Measurements from ENCODE around the gene ZNF727.
"Not testable (repeated sequence)": the region's sequence is repeated elsewhere in the genome, so short reads cannot be mapped to it uniquely, and the experiment has no call there.

The ZNF727 gene

DNA sequence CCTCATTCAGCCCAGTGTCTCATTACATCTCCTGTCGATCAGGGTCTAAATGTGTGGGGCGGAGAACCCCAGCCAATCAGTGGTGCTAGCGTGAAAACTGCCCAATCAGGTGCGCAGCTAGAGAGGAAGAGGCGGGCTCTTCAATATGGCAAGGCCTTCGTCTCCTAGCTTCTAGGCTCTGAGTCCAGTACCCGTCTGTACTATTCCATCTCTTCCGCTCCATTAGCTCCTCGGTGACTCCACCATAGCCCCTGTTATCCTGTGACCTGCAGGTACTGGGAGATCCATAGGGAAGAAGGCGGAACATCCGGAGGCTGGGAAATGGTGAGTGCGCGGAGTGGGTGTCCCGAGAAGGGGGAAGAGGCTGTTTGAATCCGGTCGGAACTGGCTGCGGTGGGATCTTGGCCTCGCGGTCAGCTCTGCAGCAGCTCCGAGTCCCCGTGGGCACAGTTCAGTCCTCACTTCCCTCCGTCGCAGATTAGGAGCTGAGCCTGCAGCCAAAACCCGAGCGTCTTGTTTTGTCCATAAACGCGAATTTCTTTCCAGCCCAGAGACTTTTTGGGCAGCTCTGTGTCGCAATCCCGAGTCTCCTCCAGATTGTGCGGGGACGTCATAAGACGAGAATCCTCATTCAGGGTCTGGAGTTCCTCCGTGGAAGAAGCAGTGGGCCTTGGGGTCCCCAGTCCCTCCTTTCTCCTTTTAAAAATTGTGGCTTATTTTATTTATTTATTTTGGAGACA, at the start of gene ZNF727:
ZNF727 (plus strand) TSS at position 134 of the 740 bp plus-strand sequence; CDS start at position 322, 188 bp downstream.
- H3K9me3 Mint-ChIP-seq = peaks cover 11% of the 10 kb centered on the region
- H3K4me1 Mint-ChIP-seq = no peaks in the 10 kb centered on the region
- H3K27ac Mint-ChIP-seq = no peak within 1 kb of the TSS

DNA sequence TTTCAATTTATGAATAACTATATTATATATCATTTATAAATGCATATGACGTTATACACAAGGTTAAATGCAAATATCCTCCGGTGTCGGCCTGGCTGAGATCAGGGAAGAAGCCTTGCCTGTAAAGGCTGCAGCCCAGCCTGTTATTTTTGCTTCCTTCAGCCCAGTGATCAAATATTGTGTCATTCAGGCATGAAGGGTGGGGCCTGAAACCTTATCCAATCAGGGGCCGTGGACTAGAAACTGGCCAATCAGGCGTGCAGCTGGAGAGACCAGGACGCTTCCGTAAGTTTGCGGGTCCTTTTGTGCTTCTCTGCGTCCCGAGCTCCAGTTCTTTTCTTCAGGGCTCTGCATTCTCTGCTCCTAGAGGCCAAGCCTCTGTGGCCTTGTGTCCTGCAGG, 46.7 kb upstream of the ZNF727 start, which contains the start of gene ZNF722:
ZNF722 (plus strand) TSS at position 301 of the 400 bp plus-strand sequence. CDS start 113 bp downstream, outside the sequence.
- no peak within 1 kb of the TSS for H3K4me3 Mint-ChIP-seq
- H3K9me3 Mint-ChIP-seq = peaks cover 9% of the 10 kb centered on the region
- H3K36me3 Mint-ChIP-seq = peaks cover 3% of the 10 kb centered on the region
- no peaks in the 10 kb centered on the region for H3K4me1 Mint-ChIP-seq
- no peak within 1 kb of the TSS for H3K27ac Mint-ChIP-seq
- no peaks in the 10 kb centered on the region for H3K27me3 Mint-ChIP-seq

More for the DNA sequence above, at the start of gene ZNF727:
- peaks cover 4% of the 10 kb centered on the region for H3K36me3 Mint-ChIP-seq
- peak within 1 kb of the TSS; percentile 72 for H3K4me3 Mint-ChIP-seq
- peaks cover 4% of the 10 kb centered on the region for H3K27me3 Mint-ChIP-seq

DNA sequence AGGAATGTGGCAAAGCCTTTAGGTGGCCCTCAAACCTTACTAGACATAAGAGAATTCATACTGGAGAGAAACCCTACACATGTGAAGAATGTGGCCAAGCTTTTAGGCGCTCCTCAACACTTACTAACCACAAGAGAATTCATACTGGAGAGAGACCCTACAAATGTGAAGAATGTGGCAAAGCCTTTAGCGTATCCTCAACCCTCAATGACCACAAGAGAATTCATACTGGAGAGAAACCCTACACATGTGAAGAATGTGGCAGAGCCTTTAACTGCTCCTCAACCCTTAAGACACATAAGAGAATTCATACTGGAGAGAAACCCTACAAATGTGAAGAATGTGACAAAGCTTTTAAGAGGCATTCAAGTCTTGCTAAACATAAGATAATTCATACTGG, 29.7 kb upstream of the ZNF727 start:
- not testable (repeated sequence) for H3K27ac Mint-ChIP-seq, H3K27me3 Mint-ChIP-seq, H3K4me1 Mint-ChIP-seq, H3K4me3 Mint-ChIP-seq
- H3K9me3 Mint-ChIP-seq = peaks cover 30% of the 10 kb centered on the region
- peaks cover 12% of the 10 kb centered on the region for H3K36me3 Mint-ChIP-seq

DNA sequence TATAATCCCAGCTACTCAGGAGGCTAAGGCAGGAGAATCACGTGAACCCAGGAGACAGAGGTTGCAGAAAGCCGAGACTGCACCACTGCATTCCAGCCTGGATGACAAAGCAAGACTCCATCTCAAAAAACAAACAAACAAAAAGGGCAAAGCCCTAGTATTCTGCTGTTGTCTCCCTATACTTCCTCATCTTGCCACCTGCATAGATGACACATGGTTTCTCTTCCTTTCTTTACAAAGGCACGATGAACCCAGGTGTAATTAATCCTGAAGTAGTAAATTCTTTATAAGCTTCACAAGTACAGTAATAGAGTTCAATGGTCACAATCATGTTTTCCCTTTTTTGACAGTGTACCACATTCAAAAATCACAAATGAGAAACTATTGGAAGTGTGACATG, 9.8 kb upstream of the ZNF727 start:
- no peak overlapping the region for H3K4me3 Mint-ChIP-seq
- H3K4me1 Mint-ChIP-seq = no peaks in the 10 kb centered on the region
- peaks cover 2% of the 10 kb centered on the region for H3K27me3 Mint-ChIP-seq
- H3K36me3 Mint-ChIP-seq = peaks cover 5% of the 10 kb centered on the region
- H3K27ac Mint-ChIP-seq = no peak overlapping the region
- H3K9me3 Mint-ChIP-seq = peaks cover 12% of the 10 kb centered on the region

DNA sequence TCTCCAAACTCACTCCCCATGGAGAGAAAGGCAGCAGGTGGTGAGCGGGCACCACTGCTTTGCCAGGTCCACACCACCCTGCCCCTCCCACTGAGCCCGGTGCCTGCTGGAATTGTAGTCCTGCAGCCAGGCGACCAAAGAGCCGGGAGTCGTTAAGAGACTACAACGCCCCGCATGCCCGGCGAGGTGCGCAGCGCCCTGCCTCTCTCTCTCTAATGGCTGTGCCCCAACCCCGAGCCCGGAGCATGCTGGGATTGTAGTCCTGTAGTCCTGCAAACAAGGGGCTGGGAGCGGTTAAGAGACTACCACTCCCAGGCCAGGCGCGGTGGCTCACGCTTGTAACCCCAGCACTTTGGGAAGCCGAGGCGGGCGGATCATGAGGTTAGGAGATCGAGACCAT, 8.1 kb upstream of the ZNF727 start:
- H3K27ac Mint-ChIP-seq = no peak overlapping the region
- H3K27me3 Mint-ChIP-seq = peaks cover 2% of the 10 kb centered on the region
- H3K4me1 Mint-ChIP-seq = no peaks in the 10 kb centered on the region
- H3K9me3 Mint-ChIP-seq = peaks cover 4% of the 10 kb centered on the region
- H3K36me3 Mint-ChIP-seq = peaks cover 7% of the 10 kb centered on the region
- no peak overlapping the region for H3K4me3 Mint-ChIP-seq

DNA sequence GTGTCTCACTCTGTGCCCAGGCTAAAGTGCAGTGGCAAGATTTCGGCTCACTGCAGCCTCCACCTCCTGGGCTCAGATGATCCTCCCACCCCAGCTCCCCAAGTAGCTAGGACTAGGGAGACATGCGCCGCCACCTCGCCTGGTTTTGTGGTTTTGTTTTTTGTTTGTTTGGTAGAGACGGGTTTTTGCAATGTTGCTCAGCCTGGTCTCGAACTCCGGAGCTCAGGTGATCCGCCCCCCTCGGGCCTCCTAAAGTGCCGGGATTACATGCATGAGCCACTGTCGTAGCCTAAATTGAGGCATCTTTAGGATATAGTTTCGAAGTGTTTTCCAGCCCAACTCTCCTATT, 781 bp downstream of the ZNF727 start:
- H3K4me3 Mint-ChIP-seq = no peak overlapping the region
- peaks cover 11% of the 10 kb centered on the region for H3K9me3 Mint-ChIP-seq
- peaks cover 4% of the 10 kb centered on the region for H3K27me3 Mint-ChIP-seq
- peaks cover 4% of the 10 kb centered on the region for H3K36me3 Mint-ChIP-seq
- no peak overlapping the region for H3K27ac Mint-ChIP-seq
- no peaks in the 10 kb centered on the region for H3K4me1 Mint-ChIP-seq

DNA sequence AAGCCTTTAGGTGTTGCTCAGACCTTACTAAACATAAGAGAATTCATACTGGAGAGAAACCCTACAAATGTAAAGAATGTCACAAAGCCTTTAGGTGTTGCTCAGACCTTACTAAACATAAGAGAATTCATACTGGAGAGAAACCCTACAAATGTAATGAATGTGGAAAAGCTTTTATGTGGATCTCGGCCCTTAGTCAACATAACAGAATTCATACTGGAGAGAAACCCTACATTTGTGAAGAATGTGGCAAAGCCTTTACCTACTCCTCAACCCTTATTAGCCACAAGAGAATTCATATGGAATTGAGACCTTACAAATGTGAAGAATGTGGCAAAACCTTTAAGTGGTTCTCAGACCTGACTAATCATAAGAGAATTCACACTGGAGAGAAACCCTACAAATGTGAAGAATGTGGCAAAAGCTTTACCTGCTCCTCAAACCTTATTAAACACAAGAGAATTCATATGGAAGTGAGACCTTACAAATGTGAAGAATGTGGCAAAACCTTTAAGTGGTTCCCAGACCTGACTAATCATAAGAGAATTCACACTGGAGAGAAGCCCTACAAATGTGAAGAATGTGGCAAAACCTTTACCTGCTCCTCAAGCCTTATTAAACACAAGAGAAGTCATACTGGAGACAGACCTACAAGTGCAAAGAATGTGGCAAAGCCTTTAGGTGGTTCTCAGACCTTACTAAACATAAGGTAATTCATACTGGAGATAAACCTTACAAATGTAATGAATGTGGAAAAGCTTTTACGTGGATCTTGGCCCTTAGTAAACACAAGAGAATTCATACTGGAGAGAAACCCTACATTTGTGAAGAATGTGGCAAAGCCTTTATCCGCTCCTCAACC, 32.8 kb downstream of the ZNF727 start:
- not testable (repeated sequence) for H3K4me3 Mint-ChIP-seq, H3K27ac Mint-ChIP-seq, H3K27me3 Mint-ChIP-seq, H3K4me1 Mint-ChIP-seq
- H3K9me3 Mint-ChIP-seq = peaks cover 44% of the 10 kb centered on the region
- peaks cover 18% of the 10 kb centered on the region for H3K36me3 Mint-ChIP-seq

DNA sequence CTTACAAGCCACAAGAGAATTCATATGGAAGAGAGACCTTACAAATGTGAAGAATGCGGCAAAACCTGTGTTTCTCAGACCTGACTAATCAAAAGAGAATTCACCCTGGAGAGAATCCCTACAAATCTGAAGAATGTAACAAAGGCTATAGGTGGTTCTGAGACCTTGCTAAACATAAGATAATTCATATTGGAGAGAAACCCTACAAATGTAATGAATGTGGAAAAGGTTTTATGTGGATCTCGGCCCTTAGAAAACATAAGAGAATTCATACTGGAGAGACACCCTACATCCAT, 33.4 kb downstream of the ZNF727 start:
- no peaks in the 10 kb centered on the region for H3K27me3 Mint-ChIP-seq
- H3K27ac Mint-ChIP-seq = no peak overlapping the region
- H3K4me3 Mint-ChIP-seq = no peak overlapping the region
- H3K36me3 Mint-ChIP-seq = peaks cover 16% of the 10 kb centered on the region
- peaks cover 39% of the 10 kb centered on the region for H3K9me3 Mint-ChIP-seq
- H3K4me1 Mint-ChIP-seq = no peaks in the 10 kb centered on the region

DNA sequence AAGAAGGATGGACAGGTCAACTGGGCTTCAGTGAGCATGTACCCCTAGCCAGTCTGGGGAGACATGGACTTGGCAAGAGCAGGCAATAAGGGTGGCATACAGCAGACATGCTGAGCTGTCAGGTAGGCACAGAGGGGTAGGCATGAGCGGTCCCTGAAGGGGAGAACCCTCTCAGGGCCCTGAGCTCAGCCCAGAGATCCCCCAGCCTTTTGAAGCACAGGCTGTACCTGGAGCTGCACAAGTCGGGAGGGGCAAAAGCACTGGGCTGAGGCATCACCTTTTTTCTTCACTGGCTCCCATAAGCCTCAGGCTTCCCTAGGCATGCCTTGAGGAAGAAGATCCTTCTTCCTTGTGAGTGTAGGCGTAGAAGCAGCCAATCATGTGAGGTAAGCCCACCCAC, 42.3 kb downstream of the ZNF727 start:
- no peaks in the 10 kb centered on the region for H3K27me3 Mint-ChIP-seq

DNA sequence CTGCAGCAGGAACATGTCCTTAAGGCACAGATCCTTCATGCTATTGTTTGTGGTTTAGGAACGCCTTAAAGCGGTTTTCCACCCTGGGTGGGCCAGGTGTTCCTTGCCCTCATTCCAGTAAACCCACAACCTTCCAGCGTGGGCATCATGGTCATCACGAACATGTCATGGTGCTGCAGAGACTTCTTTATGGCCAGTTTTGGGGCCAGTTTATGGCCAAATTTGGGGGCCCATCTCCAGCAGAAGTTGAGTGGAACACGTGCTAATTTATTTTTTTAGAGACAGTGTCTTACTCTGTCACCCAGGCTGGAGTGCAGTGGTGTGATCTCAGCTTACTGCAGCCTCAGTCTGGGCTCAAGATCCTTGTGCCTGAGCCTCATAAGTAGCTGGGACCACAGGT, 43.6 kb downstream of the ZNF727 start:
- peaks cover 14% of the 10 kb centered on the region for H3K9me3 Mint-ChIP-seq
- not testable (repeated sequence) for H3K36me3 Mint-ChIP-seq, H3K27me3 Mint-ChIP-seq, H3K27ac Mint-ChIP-seq, H3K4me1 Mint-ChIP-seq, H3K4me3 Mint-ChIP-seq

More for the DNA sequence above, 42.3 kb downstream of the ZNF727 start:
- Mint-ChIP-seq H3K36me3 (peaks cover 2% of the 10 kb centered on the region), H3K27ac (no peak overlapping the region), H3K4me3 (no peak overlapping the region), H3K9me3 (peaks cover 14% of the 10 kb centered on the region), H3K4me1 (no peaks in the 10 kb centered on the region)

All from activated naive CD4-positive, alpha-beta T cell treated with anti-CD3 and anti-CD28 coated beads, Interleukin-2, amount 50 U/mL, for 24 hours (primary cell).